Activated CD8-positive, alpha-beta memory T cell treated with anti-CD3 and anti-CD28 coated beads, Interleukin-2, amount 10 ng/mL, durations not matched to agents 7 days and 5 days (primary cell): Measurements from ENCODE around the gene RDH13. TPM values are rescaled to one million over a fixed set of nuclear protein-coding genes. Genes with fewer than 3 reads are reported as not detected.
"Not testable (repeated sequence)": the region's sequence is repeated elsewhere in the genome, so short reads cannot be mapped to it uniquely, and the experiment has no call there.

Experiments
- ATAC-seq: fragments of 150-1000 bp; cut with Tn5 transposase; one replicate; pipeline ENCODE4 v1.10.0; 2021; ENCODE audit warnings: moderate library complexity
- CTCF ChIA-PET: fragments of 350-600 bp; sonication (Branson Sonifier 250); formaldehyde crosslinking; loops from one replicate; lab custom pipeline; 2021; ENCODE audit warnings: antibody characterized with exemption; lab: Charles Lee
- DNase-seq: peaks from one replicate; pipeline ENCODE4 v3.0.0-alpha.2; 2020
- H3K27ac Mint-ChIP-seq: one replicate; pipeline ENCODE4 v1.8.0; 2021; ENCODE audit warnings: mild to moderate bottlenecking, mixed read lengths
- H3K27me3 Mint-ChIP-seq: one replicate; pipeline ENCODE4 v1.8.0; 2021; ENCODE audit warnings: mixed read lengths
- H3K36me3 Mint-ChIP-seq: one replicate; pipeline ENCODE4 v1.8.0; 2021; ENCODE audit warnings: mild to moderate bottlenecking, mixed read lengths
- H3K4me1 Mint-ChIP-seq: one replicate; pipeline ENCODE4 v1.8.0; 2021; ENCODE audit warnings: mixed read lengths
- H3K4me3 Mint-ChIP-seq: one replicate; pipeline ENCODE4 v1.8.0; 2021; ENCODE audit warnings: mild to moderate bottlenecking, moderate library complexity, mixed read lengths
- H3K9me3 Mint-ChIP-seq: one replicate; pipeline ENCODE4 v1.8.0; 2022; ENCODE audit warnings: low read depth, mixed read lengths
- total RNA-seq, 2 experiments: library from RNA; stranded (reverse); gene quantifications; one replicate each; pipeline ENCODE4 v1.2.3, GENCODE V29; 2021

Gene RDH13
- total RNA-seq, 2 experiments from 2014 or later, result 18.9 to 23.9 TPM

DNA sequence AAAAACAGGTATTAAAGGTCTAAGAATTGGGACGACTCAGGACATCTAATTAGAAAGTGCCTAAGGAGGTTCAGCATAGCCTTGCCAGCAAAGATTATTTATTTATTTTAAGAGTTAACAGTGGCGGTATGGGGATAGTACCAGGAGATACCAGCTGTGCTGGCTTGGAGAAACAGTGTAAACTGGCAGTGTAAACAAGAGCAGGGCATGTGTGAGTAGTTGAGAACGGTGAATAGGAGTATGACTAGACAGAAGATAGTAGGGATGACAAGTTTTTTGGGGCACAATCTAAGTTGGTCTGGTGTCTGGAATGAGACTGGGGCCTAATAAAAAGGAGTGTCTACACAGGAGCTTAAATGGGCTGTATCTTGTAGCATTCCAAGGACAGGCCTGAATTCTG lies 55.4 kb downstream of the RDH13 start:
- Mint-ChIP-seq H3K4me1 (peaks cover 40% of the 10 kb centered on the region), H3K9me3 (peaks cover 18% of the 10 kb centered on the region), H3K36me3 (peaks cover 40% of the 10 kb centered on the region), H3K4me3 (peak overlapping the region; percentile 85), H3K27ac (peak overlapping the region; percentile 50)
- CTCF ChIA-PET, DNase-seq, H3K27me3 Mint-ChIP-seq, ATAC-seq: not testable (repeated sequence)

- peaks cover 18% of the 10 kb centered on the region for H3K9me3 Mint-ChIP-seq
- ATAC-seq, CTCF ChIA-PET, H3K27me3 Mint-ChIP-seq, DNase-seq: not testable (repeated sequence)
- peaks cover 40% of the 10 kb centered on the region for H3K4me1 Mint-ChIP-seq
- peak overlapping the region; percentile 85 for H3K4me3 Mint-ChIP-seq
- H3K27ac Mint-ChIP-seq, result peak overlapping the region; percentile 38
- peaks cover 42% of the 10 kb centered on the region for H3K36me3 Mint-ChIP-seq
These were observed 56.2 kb downstream of the RDH13 start for GRCh38 chr19:55006795-55007194.

- Mint-ChIP-seq H3K9me3 (peaks cover 18% of the 10 kb centered on the region), H3K4me1 (peaks cover 40% of the 10 kb centered on the region), H3K4me3 (peak overlapping the region; percentile 85), H3K27me3 (peaks cover 2% of the 10 kb centered on the region), H3K36me3 (peaks cover 41% of the 10 kb centered on the region), H3K27ac (peak overlapping the region; percentile 83)
- DNase-seq (peak; percentile 77), ATAC-seq (peak; percentile 90)
- CTCF ChIA-PET, result no interaction called here
These were observed 57.1 kb downstream of the RDH13 start for GRCh38 chr19:55005684-55006488.

GRCh38 chr19:55000761-55001160 lies 62.2 kb downstream of the RDH13 start:
- H3K27ac Mint-ChIP-seq, result no peak overlapping the region
- peaks cover 36% of the 10 kb centered on the region for H3K36me3 Mint-ChIP-seq
- ATAC-seq (no peak), DNase-seq (no peak)
- CTCF ChIA-PET, result no interaction called here
- peaks cover 2% of the 10 kb centered on the region for H3K27me3 Mint-ChIP-seq
- H3K4me1 Mint-ChIP-seq, result peaks cover 16% of the 10 kb centered on the region
- H3K4me3 Mint-ChIP-seq, result no peak overlapping the region
- H3K9me3 Mint-ChIP-seq, result peaks cover 18% of the 10 kb centered on the region

GRCh38 chr19:54998751-54999239 lies 64.2 kb downstream of the RDH13 start:
- H3K27me3 Mint-ChIP-seq, H3K27ac Mint-ChIP-seq, H3K4me3 Mint-ChIP-seq, H3K9me3 Mint-ChIP-seq, ATAC-seq, CTCF ChIA-PET, H3K4me1 Mint-ChIP-seq, DNase-seq: not testable (repeated sequence)
- H3K36me3 Mint-ChIP-seq, result peaks cover 26% of the 10 kb centered on the region

DNA sequence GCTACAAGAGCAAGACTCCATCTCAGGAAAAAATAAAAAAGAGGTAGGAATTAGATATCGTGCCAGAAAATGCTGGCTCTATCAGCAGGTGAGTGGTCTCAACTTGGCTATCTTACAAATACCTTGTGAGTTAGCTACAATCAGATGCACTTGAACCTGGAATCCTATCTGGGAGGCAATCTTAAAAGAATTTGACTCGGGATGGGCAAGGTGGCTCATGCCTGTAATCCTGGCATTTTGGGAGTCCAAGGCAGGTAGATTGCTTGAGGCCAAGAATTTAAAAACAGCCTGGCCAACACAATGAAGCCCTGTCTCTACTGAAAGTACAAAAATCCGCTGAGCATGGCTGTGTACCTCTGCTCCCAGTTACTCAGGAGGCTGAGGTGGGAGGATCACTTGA lies 67.4 kb downstream of the RDH13 start:
- CTCF ChIA-PET, result no interaction called here
- no peak overlapping the region for H3K4me3 Mint-ChIP-seq

More for the DNA sequence above, 67.4 kb downstream of the RDH13 start:
- Mint-ChIP-seq H3K9me3 (peaks cover 4% of the 10 kb centered on the region), H3K27ac (no peak overlapping the region), H3K4me1 (no peaks in the 10 kb centered on the region), H3K36me3 (peaks cover 20% of the 10 kb centered on the region), H3K27me3 (no peaks in the 10 kb centered on the region)
- DNase-seq, result no peak
- no peak for ATAC-seq

Other genes starting within 250 kb of the RDH13 start
- gene KIR3DL1, start 246.7 kb downstream of the RDH13 start, total RNA-seq, result 1 to 10 TPM in 1 of 2 experiments, under 1 TPM in 1; 0.28 to 1.0 TPM
- under 1 TPM; 0.30 to 0.99 TPM for gene KIR2DS4, start 230.5 kb downstream of the RDH13 start, total RNA-seq
- gene KIR3DL2, start 212.7 kb downstream of the RDH13 start, total RNA-seq, result 1 to 10 TPM in 1 of 2 experiments, under 1 TPM in 1; 0.54 to 1.8 TPM
- gene FCAR, start 188.9 kb downstream of the RDH13 start, total RNA-seq, result not detected
- gene NCR1, start 157.0 kb downstream of the RDH13 start, total RNA-seq, result 1 to 10 TPM in 1 of 2 experiments, under 1 TPM in 1; 0.80 to 2.5 TPM
- not detected for gene NLRP7, start 115.6 kb downstream of the RDH13 start, total RNA-seq
- 10 to 100 TPM; 30.5 to 32.7 TPM for gene NLRP2, start 96.8 kb downstream of the RDH13 start, total RNA-seq
- gene GP6, start 24.9 kb downstream of the RDH13 start, total RNA-seq, result under 1 TPM in 1 of 2 experiments, not detected in 1; 0.55 TPM
- gene EPS8L1, start 12.7 kb upstream of the RDH13 start, total RNA-seq, result 1 to 10 TPM; 4.5 to 9.8 TPM
- 100 to 1,000 TPM; 134 to 144 TPM for gene PPP1R12C, start 54.5 kb upstream of the RDH13 start, total RNA-seq
- gene TNNT1, start 86.1 kb upstream of the RDH13 start, total RNA-seq, result 1 to 10 TPM in 1 of 2 experiments, under 1 TPM in 1; 0.41 to 1.0 TPM
- not detected for gene TNNI3, start 94.6 kb upstream of the RDH13 start, total RNA-seq
- gene DNAAF3, start 103.5 kb upstream of the RDH13 start, total RNA-seq, result under 1 TPM in 1 of 2 experiments, not detected in 1; 0.35 TPM
- not detected for gene SYT5, start 117.1 kb upstream of the RDH13 start, total RNA-seq
- not detected for gene PTPRH, start 146.4 kb upstream of the RDH13 start, total RNA-seq
- gene TMEM86B, start 165.6 kb upstream of the RDH13 start, total RNA-seq, result 10 to 100 TPM; 10.4 to 16.0 TPM
- gene PPP6R1, start 195.9 kb upstream of the RDH13 start, total RNA-seq, result 100 to 1,000 TPM; 263 to 291 TPM
- gene HSPBP1, start 217.0 kb upstream of the RDH13 start, total RNA-seq, result 10 to 100 TPM; 35.0 to 38.2 TPM
- 1 to 10 TPM; 6.9 to 9.1 TPM for gene BRSK1, start 220.8 kb upstream of the RDH13 start, total RNA-seq